ENCODE measurements around the gene KSR1. TPM values are rescaled to one million over a fixed set of nuclear protein-coding genes. Genes with fewer than 3 reads are reported as not detected.

The KSR1 gene
- total and polyA plus RNA-seq, 9 of the 15 experiments (the other 6 are each of a cell fraction or from before 2014, with no cell fraction given), result 1.4 to 51.7 (median 18.4) TPM

- Histone ChIP-seq H3K9ac (ENCODE audit: insufficient read depth in 1 of 2, low read depth in 2 of 2, low read length in 2 of 2) (peak overlapping the region in 1 of 2 experiments; percentile 54; a peak in 1 of 4 replicates), H4K20me1 (replicated peaks; ENCODE audit: control insufficient read depth, insufficient read depth, low read length) (peaks cover 6% of the 10 kb centered on the region; the same call in 1 of the 2 replicates)
- no TSS peak for BruUV-seq (replicated peaks)
These were observed 63.3 kb downstream of the KSR1 start for GRCh38 chr17:27519550-27519949.

More at GRCh38 chr17:27519550-27519949, 63.3 kb downstream of the KSR1 start:
- ATAC-seq (peak; percentile 9; the same call in 2 of the 3 replicates), DNase-seq (ENCODE audit: extremely low read depth in 1 of 4, low spot score in 3 of 4) (no peak), FAIRE-seq (no peak)
- CTCF ChIA-PET (ENCODE audit: low intra/inter-chr PET ratio), result no interaction called here
- peaks cover 11 to 47% of the 10 kb centered on the region in 2 experiments for H3K4me1 ChIP-seq (replicated peaks in 1 of 2; ENCODE audit: control insufficient read depth in 2 of 2, insufficient read depth in 2 of 2, low read length in 2 of 2)
- no peak overlapping the region for H2AFZ ChIP-seq (ENCODE audit: low read depth, low read length)
- intact Hi-C loops (cut with micrococcal nuclease), result no loop called here
- H3K4me2 ChIP-seq (ENCODE audit: insufficient read depth, low read length), result no peak overlapping the region
- H3K27me3 ChIP-seq (ENCODE audit: control insufficient read depth in 2 of 2, insufficient read depth in 2 of 2, low read length in 2 of 2), result no peaks in the 10 kb centered on the region
- no peaks in the 10 kb centered on the region for H3K9me1 ChIP-seq (ENCODE audit: control insufficient read depth, insufficient read depth, low read length)
- WGBS (ENCODE audit: insufficient coverage, low coverage, missing lambda C conversion rate), result 51% methylated on average over 4 of the region's 4 CpGs
- no peaks in the 10 kb centered on the region for H3K9me3 ChIP-seq (replicated peaks; ENCODE audit: control insufficient read depth, insufficient read depth, low read depth, low read length)
- peaks cover 79% of the 10 kb centered on the region for H3K79me2 ChIP-seq (ENCODE audit: control insufficient read depth, insufficient read depth, low read length)
- H3K36me3 ChIP-seq (ENCODE audit: control insufficient read depth, insufficient read depth, low read length), result no peaks in the 10 kb centered on the region
- TF ChIP-seq, protein P1, sequence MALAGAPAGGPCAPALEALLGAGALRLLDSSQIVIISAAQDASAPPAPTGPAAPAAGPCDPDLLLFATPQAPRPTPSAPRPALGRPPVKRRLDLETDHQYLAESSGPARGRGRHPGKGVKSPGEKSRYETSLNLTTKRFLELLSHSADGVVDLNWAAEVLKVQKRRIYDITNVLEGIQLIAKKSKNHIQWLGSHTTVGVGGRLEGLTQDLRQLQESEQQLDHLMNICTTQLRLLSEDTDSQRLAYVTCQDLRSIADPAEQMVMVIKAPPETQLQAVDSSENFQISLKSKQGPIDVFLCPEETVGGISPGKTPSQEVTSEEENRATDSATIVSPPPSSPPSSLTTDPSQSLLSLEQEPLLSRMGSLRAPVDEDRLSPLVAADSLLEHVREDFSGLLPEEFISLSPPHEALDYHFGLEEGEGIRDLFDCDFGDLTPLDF (CRISPR knock-in tag; IDR thresholded peaks at IDR 0.05), result no peak
- TF ChIP-seq EP300 (IDR thresholded peaks at IDR 0.05; ENCODE audit: low read length) (no peak), MEF2A (IDR thresholded peaks at IDR 0.05; ENCODE audit: control insufficient read depth, low read depth, low read length) (no peak), HMGN3 (IDR thresholded peaks at IDR 0.05; ENCODE audit: borderline replicate concordance, extremely low read depth, insufficient read length, low read depth, low read length) (no peak), ELK1 (CRISPR knock-in tag; IDR thresholded peaks at IDR 0.05) (no peak), BDP1 (IDR thresholded peaks at IDR 0.05; ENCODE audit: insufficient read depth, insufficient read length) (no peak), CBFA2T3 (IDR thresholded peaks at IDR 0.05) (no peak), RNF2 (IDR thresholded peaks at IDR 0.05) (no peak), STAT5A (IDR thresholded peaks at IDR 0.05; ENCODE audit: borderline replicate concordance, low read length) (no peak)
- TF ChIP-seq, protein P2, sequence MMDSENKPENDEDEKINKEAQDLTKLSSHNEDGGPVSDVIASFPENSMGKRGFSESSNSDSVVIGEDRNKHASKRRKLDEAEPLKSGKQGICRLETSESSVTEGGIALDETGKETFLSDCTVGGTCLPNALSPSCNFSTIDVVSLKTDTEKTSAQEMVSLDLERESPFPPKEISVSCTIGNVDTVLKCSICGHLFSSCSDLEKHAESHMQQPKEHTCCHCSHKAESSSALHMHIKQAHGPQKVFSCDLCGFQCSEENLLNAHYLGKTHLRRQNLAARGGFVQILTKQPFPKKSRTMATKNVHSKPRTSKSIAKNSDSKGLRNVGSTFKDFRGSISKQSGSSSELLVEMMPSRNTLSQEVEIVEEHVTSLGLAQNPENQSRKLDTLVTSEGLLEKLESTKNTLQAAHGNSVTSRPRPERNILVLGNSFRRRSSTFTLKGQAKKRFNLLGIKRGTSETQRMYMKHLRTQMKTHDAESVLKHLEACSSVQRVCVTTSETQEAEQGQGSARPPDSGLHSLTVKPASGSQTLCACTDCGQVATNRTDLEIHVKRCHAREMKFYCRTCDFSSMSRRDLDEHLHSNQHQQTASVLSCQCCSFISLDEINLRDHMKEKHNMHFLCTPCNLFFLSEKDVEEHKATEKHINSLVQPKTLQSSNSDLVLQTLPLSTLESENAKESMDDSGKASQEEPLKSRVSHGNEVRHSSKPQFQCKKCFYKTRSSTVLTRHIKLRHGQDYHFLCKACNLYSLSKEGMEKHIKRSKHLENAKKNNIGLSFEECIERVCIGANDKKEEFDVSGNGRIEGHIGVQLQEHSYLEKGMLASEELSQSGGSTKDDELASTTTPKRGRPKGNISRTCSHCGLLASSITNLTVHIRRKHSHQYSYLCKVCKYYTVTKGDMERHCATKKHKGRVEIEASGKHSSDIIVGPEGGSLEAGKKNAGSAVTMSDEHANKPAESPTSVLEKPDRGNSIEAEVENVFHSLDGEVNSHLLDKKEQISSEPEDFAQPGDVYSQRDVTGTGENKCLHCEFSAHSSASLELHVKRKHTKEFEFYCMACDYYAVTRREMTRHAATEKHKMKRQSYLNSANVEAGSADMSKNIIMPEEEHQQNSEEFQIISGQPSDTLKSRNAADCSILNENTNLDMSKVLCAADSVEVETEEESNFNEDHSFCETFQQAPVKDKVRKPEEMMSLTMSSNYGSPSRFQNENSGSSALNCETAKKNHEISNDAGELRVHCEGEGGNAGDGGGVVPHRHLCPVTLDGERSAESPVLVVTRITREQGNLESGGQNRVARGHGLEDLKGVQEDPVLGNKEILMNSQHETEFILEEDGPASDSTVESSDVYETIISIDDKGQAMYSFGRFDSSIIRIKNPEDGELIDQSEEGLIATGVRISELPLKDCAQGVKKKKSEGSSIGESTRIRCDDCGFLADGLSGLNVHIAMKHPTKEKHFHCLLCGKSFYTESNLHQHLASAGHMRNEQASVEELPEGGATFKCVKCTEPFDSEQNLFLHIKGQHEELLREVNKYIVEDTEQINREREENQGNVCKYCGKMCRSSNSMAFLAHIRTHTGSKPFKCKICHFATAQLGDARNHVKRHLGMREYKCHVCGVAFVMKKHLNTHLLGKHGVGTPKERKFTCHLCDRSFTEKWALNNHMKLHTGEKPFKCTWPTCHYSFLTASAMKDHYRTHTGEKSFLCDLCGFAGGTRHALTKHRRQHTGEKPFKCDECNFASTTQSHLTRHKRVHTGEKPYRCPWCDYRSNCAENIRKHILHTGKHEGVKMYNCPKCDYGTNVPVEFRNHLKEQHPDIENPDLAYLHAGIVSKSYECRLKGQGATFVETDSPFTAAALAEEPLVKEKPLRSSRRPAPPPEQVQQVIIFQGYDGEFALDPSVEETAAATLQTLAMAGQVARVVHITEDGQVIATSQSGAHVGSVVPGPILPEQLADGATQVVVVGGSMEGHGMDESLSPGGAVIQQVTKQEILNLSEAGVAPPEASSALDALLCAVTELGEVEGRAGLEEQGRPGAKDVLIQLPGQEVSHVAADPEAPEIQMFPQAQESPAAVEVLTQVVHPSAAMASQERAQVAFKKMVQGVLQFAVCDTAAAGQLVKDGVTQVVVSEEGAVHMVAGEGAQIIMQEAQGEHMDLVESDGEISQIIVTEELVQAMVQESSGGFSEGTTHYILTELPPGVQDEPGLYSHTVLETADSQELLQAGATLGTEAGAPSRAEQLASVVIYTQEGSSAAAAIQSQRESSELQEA (IDR thresholded peaks at IDR 0.05; ENCODE audit: low read depth), result no peak
- in situ Hi-C loops (cut with MboI), result no loop called here
- POLR2A ChIA-PET, result interaction anchor here (0.6 to 1.4 kb wide), 4 partner anchors 12 to 431 kb away, joined by 3 to 5 read pairs (median 4); no protein-coding TSS in a partner anchor
- no peak overlapping the region for H3K27ac ChIP-seq (ENCODE audit: extremely low read depth, low read depth, low read length)
- H3K4me3 ChIP-seq, result no peak overlapping the region
